ENCODE data around the gene OXNAD1.

OXNAD1 gene

DNA sequence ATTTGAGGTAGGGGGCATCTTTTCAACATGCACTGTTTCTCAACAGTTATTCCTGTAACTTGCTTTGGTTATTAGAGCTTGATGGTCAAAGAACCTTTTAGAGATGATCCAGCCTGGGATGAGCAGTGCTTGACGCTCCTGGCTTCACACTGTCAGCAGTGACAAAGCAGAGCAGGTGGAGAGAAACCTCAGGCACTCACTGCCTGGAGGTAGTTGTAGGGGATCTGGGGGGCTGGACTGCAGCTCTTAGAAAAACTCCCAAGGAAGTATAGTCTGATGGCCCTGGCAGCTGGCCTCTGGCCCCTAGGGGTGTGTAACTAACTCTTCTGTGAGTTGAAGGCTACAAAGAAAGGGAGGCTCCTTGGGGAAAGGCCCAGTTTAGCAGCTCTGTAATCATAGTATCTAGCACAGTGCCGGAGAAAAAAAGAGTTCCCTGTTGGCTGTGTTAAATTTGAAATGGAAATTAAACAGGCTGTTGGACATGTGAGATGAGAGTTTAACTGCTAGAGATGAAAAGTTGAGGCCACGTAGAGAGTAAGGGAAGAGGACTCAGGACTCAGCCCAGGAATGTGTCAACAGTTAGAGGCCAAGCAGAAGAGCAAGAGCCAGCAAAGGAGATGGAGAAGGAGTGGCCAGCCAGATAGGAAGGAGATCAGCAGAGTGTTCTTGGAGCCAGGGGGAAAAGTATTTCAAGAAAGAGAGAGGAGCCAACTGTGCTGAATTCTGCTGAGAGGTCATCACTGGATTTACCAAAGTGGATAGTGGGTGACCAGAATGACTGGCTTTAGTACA, 14.2 kb downstream of the OXNAD1 start:
- no peak for DNase-seq

DNA sequence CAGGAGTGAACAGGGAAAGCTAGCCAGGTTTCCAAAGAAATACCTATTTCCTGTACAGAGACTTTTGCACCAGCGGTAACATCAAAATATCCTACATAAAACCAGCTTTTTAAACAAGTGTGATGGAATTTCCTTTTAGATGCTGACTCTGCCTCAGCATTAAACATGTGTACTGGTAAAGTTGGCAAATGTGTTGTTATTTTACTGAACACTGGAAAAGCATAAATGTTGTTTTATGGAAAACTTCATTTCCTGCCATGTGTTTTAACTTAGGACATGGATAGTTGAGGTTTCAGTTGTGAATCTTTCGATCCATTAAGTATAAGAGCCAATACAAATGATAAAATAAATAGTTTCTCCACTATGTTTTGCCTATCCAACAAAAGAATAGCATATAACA, 15.7 kb downstream of the OXNAD1 start:
- no peak for DNase-seq

DNA sequence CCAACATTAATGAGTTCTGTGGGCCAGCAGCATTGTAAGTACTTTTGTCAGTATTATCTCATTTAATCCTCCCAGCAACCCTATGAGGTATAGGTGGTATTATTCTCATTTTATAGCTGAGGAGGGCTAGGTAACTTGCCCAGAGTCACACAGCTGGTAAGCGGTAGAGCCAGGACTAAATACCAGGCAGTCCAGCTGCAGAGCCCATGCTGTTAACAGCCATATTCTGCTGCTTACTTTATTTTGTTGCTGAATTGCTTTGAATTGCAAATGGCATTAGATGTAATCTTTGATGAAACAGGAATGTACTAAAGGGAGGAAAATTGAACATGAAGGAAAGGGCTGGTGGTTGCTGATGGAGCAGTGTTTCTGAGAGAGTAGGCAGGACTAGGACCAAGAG, 19.6 kb downstream of the OXNAD1 start:
- DNase-seq = no peak

DNA sequence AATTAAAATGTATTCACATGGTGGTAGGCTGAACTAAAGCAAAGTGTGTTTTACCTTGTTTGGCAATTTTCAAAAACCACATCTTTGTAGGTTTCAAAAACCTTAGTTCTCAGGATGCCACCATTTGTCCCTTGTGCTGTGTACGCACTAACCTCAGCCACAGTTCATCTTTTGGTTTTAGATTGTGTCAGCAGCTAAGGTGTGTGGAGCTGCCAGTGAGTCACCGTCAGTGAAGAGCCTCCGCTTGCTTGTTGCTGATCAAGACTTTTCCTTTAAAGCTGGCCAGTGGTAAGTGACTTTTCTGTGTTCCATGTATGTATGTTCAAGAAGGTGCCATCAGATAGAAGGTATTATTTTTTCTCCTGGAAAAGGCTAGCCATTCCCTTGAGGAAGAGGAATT, 21.1 kb downstream of the OXNAD1 start:
- DNase-seq = peak; percentile 91

DNA sequence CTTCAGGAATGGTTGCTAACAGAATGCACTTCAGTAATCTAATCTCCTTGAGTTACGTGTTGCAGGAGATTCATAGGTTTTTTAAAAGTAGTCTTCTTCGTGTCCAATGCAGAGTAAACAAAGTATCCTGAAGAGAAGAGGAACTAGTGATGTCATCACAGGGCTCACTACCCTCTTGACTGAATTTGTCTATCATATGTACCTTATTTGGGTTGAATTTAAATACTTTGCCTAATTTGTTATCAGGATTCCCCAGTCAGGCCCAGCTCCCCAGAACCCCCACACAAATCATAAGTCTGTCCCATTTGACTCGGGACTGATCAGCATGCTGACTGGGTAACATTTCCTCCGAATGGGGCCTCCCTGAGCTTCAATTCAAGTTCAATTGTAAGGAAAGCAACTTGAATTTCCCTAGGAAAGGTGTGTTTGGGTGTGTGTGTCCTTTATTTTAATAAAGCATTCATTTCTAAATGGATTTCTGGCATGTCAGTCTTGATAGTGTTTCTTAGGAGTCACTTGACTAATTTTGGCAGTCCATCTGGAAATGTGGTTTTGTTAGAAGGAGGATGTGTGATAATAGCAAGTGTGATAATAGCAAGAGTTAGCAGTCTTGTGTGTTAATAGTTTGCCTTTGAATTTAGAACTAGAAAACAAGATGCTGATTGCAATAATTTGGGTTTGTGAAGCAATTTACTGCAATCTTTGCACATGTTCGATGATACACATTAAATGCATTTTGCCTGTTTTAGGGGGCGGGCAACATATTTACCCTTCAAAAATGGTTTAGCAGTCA, 21.9 kb downstream of the OXNAD1 start:
- DNase-seq = no peak

DNA sequence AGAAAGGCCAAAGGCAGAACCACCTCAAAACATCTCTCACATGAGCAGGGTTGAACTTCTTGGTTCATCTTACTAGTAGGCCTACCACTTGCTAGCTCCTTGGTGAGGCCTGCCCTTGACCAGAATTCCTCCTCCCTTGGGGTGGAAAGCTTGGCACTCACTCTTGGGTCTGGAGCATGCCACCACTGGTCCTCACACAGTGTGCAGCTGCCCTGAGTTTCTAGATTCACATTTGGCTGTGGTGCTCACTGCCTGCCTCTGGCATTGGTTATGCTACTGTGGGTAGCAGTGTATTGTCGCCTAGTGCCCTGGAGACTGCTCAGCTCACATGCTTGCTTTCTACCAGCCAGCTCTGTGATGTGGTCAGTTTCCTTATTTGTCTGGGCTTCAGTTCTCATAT, 23.7 kb downstream of the OXNAD1 start:
- DNase-seq = no peak

DNA sequence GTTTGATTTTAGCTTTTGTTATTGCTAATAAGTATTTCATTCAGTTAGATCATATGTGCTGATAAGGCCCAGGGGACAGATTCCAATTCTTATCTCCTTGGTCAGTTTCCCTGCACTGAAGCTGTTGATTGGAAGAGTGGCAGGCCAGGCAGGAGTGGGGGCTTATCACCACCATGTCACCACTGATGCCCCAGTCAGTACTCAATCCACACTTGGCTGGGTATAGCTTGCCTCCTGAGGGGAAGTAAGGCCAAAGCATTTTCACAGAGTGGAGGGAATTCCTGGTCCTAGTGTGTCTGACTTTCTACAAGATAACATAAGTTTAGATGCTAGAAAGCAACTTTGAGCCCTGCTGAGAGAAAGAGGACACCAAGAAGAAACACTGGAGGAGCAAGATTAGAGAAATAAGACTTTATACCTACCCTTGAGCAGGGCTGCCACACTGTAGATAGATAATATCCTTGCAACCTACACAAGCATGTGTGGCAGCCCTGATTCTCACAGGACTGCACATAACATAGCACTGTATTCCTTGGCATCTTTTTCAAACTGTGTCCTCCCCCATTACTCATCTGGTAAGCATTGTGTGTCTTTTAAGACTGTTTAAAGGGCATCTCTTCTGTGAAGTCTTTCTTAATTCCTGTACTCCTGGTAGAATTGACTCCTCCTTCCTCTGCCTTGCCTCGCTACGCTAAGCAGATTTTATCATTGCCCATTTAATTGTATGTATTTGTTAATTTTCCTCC, 24.3 kb downstream of the OXNAD1 start:
- no peak for DNase-seq

DNA sequence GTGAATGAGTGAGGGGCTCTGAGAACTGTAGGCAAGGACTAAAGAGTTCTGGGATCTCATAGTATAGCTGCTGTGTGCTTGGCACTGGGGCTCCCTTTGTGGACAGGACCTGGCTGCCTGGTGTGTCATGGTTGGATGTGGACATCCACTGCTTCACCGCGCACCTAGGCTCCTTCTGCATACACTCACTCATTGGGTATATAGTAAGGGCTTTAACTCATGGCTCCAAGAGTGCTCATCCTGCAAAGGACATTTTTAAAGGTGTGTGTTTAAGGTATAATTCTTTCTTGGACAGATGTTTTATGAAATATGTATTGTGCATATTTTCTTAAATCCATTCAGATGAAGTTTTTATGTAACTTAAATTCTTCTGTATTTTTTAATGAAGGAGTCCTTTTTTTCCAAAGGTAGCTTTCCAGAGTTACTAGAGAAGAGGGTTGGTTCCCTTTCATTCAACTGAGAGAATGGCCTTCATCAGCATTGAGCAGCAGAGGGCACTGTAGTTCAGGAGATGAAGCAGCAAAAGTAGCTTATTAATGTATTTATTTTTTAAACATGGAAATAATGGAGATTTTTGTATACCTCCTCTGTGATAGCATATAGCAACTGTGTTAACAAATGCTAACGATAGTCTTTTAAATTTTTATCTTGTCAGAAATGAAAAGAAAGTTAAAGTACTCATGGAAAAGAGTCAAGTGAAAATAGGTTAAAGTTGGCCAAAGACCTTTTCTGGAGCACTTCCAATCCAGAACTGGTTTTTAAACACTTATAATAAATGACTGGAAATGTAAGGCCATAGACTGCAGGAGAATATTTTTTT, 25.2 kb downstream of the OXNAD1 start:
- DNase-seq = peak; percentile 65

DNA sequence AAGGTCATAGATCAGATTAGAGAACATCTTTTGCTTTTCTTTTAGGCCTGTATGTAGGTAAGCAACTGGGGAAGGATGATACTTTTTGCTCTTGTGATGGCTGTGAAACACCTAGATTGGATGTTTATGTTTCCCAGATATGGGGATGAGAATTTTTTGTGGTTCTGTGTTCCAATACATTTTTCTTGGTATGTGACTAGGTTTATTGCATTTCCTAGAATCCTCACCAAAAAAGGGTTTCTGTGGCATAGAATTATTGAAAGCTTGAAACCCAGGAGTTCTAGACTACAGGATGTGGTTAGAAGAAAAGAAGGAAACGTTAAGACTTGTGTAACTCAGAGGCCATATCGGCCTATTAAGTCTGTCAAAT, 25.8 kb downstream of the OXNAD1 start:
- peak; percentile 87 for DNase-seq

DNA sequence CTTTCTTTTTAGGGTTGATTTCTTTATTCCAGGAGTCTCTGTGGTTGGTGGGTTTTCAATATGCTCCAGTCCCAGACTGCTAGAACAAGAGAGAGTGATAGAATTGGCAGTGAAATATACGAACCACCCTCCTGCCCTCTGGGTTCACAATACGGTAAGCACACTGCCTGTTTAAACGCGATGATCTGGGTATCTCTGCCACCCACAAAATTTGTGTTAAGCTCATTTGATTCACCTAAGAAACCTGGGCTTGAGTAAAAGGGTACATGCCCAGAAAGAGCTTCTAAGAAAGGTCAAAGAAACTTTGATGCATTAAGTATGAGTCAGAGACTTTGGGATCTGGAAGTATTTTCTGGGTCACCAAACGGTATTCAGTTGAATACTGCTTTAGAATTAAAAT, 29.8 kb downstream of the OXNAD1 start:
- no peak for DNase-seq

DNA sequence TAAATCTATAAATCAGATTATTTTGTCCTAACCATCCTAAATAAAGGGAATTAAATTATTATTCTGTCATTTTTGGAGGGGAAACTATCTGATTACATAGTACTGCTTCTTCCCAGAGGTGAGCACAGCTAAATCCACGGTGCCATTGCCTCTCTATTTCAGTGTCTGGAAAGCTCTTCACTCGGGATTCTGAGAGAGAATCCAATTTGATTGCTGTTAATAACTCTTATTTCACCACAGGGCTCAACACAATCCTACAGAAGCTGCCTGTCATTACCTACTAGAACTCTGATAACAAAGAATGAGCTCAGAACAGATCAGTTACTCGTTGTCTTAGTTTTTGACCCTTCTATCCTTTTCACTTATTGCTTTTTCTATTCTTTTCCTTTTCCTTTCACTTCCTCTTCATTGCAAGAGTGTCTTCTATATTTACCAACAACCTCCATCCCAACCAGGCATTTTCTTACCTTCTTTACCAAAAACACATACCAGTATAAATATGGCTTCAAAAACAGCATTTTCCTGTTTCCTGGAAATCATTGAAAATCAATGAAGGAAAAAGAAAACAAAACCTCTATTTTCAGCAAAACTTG, 30.4 kb downstream of the OXNAD1 start:
- DNase-seq = no peak

DNA sequence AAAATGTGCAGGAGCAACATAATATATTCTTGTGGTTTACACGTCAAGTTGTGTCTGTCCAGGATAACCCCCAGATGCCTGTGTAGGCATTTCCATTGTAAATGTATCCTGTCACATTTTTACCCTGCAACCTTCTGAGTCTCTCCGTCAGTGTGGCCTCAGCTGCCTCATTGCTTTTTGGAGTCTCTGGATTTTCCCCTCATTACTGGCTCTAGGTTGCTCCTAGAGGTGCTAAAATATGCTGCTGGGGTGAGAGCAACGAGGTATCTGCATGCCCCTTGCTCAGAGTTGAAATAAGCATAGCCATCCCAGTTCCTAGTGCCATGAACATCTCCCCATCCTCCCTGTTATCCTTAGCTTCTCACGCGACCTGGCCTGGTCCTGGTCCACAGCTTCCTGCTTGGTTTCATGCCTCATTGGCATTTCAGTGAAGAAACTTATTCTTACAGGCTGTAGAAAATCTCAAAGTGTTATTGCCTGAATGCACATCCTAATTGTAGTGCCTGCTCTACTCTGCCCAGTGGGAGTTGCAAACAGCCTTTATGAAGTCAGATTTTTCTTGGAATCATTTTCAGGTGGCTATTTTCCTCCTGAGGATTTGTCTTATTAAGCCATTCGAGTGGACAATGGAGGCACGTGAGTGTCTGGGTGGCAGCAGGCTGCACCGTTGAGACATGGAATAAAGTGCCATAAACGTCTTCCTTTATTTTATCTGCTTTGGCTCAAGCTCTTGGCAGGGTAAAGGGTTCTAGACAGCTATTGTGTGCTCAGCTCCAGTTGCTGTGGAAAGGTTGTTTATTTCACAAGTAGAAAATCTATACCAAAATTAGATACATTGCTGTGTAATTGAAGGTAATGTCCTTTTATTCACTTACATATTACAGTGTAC, 33.2 kb downstream of the OXNAD1 start:
- no peak for DNase-seq

DNA sequence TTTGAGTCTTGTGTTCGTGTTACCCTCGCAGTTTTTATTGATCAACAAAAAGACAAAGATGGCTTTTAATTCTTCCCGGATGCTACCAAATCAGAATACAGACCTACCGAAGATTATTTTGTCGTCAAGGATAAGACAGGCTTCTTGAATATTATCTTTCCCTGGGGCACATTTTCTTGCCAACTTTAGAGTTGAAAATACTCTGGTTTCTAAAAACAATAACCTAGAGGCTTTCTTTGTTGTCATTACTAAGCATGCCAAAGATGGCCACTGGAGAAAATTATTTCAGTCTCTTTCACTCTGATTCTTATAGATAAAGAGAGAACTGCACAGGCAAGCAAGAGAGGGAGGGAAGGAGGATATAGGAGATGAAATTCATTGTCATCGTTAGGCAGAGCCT, 33.9 kb downstream of the OXNAD1 start:
- no peak for DNase-seq

DNA sequence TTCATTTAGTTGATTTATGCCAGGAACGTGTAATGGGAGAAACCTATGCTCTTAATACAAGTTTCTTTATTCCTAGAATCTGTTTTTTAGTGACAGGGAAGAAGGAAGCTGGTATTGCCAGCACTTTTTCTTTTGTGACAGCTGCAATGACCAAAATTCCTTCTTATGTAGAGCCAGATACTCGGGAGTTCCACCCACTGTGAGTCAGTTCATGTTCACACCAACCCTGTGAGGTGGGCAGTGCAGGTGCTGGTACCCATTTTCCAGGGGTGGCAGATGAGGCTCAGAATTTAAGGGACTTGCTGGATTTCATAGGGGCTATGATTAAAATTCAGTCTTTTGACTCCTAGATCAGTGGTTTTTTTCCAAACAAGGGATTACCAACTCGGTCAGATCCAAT, 34.7 kb downstream of the OXNAD1 start:
- DNase-seq = no peak

DNA sequence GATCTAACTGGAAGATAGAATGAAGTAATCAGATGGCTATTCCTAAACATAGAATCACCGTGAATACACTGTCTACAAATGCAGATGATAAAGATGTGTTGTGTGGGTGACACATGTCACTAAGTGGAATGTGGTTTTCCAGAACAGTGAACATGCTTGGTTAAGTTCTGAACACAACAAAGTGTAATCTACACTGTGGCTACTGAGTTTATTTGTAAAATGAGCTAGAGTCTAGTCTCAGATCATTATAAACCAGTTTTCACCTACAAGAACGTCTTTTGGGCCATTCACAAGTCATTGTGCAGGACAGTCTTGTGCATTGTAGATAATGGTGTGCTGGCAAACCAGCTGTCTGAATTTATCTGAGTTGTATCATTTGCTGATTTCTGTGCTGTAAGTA, 35.3 kb downstream of the OXNAD1 start:
- DNase-seq = no peak

DNA sequence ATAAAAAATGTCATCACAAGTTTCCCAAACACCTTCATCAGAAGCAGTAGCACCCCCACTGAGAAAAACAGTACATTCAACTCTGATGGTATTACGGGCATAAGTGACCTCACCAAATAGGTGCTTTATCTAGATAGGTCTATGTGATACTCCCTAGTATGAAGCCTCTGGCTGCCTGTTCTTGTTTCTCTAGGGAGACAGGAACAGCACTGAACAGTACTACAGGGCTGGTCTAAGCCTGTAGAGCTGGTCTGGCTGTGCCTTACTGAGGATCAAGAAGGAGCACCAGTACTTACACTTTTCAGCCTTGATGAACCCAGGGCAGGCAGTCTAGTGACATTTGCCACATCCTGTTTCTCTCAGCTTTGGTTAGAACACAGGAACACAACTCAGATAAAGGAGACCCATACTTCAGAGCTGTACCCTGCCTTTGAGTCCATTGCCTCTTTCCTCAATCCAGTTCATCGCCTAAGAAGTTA, 35.9 kb downstream of the OXNAD1 start:
- DNase-seq = peak; percentile 78

DNA sequence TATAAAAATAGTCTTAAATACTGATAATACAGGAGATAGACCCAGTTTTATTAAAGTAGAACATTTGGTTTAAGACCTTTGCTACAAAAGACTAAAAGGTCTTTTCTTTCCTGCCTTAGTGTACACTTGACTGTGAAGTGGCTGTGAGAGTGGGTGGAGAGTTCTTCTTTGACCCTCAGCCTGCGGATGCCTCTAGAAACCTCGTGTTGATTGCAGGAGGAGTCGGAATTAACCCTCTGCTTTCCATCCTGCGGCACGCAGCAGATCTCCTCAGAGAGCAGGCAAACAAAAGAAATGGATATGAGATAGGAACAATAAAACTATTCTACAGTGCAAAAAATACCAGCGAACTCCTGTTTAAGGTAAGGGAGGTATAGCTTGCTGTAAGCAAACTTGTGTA, 36.5 kb downstream of the OXNAD1 start:
- DNase-seq = peak; percentile 53

DNA sequence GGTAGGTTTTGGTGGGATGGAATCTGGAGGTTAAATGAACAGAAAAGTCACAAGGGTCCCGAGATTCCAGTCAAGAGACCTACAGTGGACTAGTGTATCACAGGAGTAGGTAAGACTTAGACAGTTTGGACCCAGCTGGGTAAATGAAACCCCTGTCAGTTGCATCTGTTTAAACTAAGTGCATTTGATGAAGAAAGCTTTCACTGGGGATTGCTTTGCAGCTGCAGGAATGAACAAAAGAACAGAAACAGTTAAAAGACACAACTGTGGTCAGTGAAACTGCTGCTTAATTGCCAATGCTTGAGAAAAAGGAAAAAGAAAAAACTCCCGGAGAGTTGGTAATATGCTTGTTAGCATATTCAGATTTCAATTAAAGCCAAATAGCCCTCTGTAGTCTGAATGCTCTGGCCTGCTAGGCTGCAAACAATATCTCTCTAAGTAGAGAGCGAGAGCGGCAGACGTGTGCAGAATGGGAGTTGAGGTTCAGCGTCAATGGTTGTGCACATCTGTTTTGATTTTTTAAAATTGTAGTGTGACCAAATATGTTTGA, 37.1 kb downstream of the OXNAD1 start:
- no peak for DNase-seq

DNA sequence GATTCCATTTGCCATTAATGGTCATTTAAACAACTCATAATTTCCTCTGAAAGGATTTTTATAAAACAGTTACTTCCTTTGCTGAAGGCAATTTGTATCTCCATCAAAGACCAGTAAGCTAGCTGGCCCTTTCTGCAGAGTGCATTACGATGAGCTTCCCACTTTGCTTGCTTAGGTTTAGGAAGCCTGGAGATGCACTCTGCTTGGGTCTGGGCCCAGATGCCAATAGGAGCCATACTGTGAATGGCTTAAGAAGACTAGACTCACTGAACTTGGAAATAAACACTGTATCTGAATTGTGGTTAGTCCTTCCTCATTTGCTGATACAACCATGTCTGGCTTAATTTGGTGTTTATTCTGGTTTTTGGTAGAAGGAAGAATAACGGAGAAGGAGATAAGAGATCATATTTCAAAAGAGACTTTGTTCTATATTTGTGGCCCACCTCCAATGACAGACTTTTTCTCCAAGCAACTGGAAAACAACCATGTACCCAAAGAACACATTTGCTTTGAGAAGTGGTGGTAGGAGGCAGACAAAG, 38.1 kb downstream of the OXNAD1 start:
- no peak for DNase-seq
